ENCODE results near the gene FTH1.
"Not testable (repeated sequence)": the region's sequence is repeated elsewhere in the genome, so short reads cannot be mapped to it uniquely, and the experiment has no call there.

FTH1 gene

DNA sequence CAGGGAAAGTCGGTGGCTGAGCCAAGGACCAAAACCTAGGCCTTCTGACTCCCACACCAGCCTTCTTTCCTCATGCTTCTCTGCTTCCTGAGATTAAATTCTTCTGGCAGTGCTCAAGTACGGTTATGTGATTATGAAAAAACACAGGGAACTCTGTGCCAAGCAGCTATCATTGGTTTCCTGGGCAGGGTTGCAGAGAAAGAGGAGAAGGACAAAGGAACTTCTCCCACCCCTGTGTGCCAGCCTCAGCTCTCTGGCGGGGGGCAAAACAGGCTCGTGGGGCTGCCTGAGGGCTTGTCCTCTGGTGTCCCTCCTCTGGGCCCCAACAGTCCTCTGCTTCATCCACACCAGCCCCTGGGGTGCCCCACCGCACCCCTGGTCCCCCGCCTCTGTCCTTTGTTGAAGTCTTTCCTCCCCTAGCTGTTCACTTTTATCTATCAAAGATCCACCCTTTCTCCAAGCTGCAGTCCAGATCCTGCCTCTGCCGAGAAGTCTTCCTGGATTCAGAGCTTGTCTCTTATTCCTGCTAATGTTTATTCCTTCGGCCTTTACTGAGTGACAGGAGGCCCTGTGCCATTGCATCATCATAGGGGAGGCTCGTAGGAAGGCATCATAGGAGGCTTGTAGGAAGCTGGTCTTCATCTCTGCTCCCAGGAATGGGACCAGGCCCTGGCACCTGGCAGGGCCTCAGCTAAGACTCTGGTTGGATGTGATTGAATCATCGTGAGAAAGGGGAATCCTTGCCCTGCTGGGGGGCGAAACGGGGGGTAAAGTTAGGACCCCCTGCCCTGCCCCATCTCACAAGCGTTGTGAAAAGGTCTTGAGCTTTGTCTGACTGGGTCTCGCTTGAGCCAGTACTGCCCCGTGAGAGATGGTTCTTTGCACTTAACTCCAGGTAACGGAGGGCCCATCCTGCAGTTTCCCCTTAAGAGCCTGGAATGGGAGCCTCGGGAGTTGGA, 11.5 kb upstream of the FTH1 start:
- DNase-seq: no peak

DNA sequence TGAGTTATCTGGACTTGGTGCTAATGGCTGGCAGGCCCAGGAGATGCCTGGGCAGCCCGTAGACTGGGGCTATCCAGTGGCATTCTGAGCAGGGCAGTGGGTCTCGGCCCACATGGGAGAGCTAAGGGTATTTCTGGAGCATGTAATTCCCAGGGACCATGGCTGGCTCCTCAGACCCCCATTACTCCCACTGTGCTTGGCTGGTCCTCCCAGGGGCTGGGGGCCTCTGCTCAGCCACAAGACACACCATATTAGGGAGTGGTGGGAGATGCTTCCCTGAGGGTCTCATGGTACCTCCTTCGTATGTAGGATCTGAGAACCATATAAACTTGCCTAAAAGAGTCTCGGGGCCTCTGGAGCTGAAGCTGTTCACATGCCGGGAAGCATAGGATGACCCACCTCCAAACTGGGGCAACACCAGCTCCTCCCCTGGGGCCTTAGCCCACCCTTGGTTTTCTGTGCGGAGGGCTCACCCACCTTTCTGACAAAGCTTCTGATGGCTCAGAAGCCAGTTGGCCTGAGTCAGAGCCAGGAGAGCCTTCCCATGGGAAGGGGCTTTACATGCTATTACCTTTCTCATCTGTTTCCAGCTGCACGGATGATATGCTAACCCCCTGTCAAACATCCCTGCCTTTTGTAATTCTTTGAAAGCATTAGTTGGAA, 9.5 kb upstream of the FTH1 start:
- DNase-seq: no peak

DNA sequence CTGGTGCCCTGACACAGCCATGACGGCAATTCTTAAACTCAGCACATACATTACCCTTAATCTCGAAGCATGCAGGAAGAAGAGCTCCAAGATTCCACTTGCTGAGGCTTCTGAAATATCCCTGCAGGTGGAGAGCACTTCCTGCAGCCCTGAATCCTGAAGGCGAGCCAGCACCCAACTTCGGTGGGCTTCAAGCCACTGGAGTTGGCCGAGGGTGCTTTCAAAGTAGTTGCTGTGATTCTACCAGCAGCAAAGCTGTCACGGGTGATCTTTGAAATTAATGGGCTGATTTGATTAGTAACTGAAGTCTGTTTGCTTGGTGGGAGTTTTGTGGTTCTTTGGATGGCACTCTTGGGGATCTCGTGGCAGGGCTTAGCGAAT, 9.0 kb upstream of the FTH1 start:
- DNase-seq: no peak

DNA sequence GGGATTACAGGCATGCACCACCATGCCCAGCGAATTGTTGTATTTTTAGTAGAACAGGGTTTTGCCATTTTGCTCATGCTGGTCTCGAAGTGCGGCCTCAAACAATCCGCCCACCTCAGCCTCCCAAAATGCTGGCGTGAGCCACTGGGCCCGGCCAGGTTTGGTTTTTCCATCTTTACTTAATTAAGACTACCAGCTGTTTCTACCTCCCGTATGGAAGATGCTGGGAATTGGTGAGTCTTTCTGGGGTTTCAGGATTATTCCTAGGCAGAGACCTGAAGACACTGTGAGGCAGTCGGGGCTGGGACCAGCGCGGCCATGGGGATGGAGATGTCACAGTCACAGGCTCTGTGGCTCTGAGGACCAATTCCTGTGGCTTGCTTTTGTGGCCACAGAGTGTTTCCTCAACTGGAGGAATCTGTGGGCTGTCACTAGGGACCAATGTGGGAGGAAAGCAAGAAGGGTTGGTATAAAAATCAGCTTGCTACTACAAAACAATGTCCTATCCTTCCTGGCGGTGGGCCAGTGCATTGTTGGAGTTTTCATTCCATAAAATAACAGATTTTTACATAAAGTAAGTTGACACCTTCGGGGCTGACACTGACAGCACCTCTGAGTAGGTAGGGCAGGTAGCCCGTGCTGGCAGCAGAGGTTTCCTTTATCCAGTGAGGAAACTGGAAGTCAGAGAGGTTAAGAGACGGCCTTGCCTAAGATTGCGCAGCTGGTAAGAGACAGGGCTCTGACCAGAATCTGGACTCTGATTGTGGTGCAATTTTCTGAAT, 8.4 kb upstream of the FTH1 start:
- no peak for DNase-seq

DNA sequence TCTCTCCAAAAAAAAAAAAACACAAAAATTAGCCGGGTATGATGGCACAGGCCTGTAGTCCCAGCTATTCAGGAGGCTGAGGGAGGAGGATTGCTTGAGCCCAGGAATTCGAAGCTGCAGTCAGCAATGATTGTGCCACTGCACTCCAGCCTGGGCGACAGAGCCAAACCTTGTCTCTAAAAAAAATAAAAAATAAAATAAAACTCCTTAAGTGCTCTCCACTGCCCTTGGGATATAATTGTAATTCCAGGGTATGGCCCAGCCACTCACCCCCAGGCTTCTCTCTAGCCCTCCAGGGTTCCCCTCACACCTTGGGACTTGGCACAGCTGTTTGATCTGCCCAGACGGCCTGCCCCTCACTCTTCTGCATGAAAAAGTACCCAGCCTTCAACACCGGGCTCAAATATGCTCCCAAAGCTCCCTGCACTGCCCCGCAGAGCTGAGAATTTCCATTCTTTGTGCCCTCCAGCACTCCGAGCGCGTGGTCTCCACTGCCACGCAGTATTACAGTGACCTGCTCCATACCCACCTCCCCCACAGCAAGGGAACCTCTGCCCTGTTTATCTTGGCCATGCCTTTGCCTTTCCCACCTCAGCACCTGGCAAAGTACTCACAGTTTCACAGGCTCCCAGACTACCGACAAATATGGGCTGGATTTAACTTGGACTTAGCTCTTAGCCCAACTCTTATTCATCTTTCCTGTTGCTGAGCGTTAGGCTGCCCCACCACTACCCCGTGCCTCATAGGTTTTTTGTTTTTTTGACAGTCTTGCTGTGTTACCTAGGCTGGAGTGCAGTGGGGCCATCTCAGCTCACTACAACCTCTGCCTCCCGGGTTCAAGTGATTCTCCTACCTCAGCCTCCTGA, 7.6 kb upstream of the FTH1 start:
- DNase-seq: no peak

DNA sequence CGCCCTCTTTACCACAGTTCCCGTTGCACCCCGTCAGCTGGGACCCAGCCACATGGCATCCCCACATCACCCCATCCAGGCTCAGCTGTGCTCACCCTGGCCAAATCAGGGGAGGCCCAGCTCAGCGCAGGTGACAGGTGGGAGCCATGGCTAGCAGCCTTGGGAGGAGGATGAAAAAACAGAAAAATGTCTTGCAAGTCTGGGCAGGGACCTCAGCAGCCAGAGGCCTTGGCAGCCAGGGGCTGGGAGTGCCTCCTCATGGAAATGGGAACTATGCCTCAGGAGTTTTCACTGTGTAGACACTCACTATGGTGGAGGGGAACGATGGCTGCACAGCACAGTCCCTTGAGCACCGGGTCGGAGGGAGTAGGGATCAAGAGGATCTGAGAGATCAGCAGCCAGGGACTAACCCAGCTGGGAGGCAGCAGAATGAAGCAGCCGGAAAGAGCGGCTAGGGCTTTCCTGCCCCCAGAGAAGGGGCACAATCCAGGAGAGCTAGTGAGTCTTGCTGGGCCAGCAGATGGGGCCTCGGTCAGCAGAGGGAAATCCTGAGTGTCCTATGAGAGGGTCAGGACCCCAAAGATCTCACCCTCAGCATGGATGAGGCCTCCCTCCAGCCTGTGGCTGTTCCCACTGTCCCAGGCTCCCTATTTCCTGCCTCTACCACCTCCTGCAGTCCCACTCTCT, 6.2 kb upstream of the FTH1 start:
- DNase-seq: no peak

DNA sequence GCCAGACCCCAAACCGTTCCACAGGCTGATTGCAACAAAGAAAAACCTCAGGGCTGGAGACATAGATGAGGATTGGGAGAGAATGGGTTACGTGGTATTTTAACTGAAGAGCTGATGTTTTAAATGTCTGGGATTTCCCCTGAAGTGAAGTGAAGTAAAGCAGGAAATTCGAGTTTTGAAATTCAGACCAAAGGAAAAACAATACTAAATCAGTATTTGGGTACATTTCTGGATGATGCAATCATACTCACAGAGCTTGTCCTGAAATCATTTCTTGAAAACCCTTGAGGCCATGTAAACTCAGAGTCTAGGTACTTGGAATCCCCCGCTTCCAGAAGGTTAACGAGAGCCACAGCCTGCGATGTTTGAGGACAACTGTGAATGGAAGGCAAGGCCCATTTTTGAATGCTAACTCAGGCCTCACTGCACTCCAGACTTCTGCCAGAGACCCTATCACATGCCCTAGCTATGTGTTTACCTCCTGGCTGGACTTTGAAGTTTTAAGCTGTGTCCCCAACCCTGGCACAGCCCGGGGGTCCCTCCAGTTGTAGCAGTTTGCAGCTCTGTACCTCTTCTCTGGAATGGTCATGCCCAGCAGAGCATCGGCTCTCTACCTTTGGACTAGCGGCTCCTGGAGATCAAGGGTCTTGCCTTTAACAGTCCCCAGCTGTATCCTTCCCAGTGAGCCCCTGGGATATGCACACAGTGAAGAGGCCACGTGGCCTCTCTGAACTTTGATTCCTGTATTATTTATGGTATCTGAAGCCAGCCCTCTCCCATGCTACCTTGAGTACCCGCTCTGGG, 5.4 kb upstream of the FTH1 start:
- no peak for DNase-seq

DNA sequence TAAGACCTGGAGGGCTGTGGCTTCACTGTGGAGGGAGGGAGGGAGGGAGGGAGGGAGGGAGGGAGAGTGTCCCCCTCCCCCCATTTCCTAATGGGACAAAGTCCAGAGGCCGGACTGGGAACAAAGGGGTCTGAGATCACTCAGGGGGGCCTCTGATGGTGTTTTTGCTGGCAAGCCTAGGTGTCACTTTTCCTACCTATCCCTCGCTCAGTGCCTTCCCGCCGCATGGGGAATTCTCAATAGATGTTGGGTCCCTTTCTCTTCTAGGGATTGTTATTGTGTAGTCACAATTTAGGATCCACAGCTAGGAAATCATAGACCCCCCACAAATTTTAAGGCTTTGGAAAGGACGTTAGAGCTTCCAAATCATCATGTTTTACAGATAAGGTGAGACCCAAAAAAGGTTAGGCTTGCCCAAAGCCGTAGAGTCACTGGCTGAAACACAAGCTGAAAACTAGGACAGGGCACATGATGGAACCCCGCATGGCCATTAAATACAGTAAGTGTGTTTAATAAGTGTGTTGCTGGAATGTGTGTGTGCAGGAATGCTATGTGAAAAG, 4.8 kb upstream of the FTH1 start:
- no peak for DNase-seq

DNA sequence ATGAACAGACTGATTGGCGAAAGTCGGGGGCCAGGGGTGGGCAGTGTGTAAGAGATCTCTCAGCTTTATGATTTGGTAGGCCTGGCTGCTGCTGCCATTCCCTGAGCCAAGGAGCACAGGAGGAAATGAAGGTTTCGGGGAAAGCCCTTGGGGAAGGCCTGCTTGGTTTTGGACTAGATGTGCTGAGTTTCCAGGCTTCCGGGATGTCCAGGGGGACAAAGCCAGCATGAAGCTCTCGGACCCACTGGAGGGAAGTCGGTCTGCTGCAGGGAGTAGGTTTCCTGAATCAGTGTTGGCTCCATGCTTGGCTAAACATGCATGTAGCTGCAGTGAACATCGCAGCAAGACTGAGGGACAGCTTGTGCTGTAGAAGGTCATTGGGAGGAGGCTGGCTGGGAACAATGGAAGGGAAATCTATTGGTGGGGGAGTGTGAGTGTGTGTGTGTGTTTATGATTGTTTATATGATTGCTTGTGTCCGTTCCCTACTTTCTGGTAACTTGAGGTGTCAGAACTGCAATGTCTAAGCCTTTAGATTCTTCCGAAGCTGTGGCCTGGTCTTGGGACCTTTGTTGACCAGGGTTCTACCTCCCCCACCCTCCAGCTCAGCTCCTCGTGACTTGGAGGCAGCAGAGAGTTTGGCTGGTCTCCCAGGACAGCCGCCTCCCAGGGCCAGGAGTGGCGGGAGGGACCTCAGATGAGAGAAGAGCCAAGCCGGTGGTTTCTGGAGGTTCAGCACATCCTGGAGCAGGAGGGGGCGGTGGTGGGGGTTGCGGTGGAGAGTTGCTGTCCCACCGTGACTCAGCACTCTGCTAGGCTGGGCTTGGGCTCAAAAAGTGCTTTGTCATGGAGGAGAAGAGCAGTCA, 4.0 kb upstream of the FTH1 start:
- DNase-seq: no peak

DNA sequence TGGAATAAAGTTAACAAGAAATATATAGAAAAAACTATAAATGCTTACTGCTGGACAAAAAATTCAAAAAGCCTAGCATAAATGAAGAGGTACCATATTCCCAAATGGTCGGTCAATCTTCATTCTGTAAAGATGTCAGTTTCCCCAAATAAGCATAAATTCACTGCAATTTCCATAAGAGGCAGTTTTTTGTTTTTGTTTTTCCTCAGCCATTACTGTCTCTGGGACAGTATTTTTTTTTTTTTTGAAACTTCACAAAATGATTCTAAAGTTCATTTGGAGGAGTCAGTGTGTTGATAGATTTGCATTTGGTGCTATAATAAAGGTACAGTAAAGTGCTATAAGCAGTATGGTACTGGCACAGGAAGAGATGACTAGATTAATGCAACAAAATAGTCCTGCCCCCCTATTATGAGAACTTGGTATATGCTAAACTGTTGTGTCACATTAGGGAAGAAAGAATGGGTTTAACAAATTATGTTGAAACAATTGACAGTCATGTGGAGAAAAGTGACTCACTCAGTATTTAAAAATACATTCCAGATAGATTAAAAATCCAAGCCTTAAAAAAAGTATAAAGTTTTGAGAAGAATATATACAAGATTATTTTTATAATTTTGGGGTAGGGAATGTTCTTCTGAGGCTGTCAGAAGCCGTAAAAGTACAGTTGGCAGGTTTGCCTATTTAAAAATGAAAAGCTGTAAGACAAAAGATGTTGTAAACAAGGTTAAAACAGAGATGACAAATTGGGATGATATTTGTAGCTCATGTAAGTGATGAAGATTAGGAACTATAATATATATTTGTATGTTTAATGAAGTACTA, 2.6 kb upstream of the FTH1 start:
- DNase-seq: no peak

DNA sequence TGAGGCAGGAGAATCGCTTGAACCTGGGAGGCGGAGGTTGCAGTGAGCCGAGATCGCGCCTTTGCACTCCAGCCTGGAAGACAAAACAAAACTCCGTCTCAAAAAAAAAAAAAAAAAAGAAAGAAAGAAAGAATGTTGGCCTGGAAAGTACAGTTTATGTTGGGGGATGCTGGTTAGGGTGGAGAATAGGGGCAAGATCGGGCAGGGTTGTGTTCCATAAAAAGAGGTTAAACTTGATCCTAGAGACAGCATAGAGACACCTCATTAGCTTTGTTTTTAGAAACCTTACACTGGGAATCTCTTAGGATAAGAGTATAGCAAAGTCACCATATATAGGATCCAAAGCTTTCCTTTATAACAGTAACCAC, 1.9 kb upstream of the FTH1 start:
- no peak for DNase-seq

DNA sequence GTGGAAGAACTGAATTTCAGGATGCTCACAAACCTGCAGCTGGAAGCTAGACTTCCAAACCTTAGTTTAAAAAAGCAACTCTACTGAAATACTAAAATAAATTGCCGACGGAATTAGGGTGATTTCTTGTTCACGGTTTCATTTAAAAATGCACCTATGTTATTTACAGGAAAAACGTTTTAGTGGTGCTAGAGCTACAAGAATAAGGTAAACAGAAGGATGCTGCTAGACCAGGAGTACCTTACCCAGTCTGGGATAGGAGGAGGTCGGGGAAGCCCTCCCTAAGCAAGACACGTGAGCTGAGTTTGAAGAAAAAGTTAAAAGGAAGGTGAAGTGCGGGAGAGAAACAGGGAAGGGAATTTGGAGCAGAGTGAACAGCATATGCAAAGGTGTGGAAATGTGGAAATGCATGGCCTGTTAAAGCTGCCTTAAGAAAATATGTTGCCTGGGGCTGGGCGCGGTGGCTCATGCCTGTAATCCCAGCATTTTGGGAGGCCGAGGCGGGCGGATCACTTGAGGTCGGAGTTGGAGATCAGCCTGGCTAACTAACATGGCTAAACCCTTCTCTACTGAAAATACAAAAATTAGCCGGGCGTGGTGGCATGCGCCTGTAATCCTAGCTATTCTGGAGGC, 1.4 kb upstream of the FTH1 start:
- DNase-seq: no peak

DNA sequence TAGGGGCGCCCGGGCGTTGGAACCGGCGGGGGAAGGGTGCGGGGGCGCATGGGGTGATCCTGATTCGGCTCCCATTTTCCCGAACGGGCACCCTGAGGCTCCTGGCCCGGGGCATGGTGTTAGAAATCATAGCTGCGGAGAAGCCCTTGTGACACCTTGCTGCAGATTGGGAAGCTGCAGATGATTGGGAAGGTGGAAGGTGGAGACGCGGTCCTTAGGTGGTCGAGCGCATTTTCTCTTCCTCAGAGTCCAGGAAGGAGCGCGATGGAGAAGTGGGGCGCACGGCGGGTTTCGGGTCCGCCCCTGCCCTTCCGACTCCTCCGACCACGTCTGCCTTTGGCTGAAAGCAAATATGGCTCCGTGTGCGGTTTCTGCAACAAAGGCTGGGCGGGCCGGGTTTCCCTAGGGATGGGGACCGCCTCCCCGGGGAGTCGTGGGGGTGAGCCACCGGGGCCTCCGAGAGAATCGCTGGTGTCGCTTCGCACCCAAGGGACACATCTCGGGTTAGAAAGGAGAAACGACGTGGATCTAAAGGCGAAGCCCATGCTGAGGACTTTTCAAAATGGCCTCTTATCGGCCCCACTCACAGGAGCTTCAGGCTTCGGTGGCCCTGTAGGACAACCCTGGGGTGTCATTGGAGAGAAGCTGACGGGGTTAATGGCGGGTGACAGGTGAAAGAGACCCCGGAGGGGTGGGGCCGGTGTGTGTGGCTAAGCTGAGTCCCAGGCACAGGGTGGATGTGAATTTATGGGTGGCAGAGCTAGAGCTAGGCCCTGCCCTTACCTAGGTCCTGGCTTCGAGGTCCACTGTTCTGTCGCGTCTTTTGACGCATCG, 707 bp upstream of the FTH1 start:
- no peak for DNase-seq

DNA sequence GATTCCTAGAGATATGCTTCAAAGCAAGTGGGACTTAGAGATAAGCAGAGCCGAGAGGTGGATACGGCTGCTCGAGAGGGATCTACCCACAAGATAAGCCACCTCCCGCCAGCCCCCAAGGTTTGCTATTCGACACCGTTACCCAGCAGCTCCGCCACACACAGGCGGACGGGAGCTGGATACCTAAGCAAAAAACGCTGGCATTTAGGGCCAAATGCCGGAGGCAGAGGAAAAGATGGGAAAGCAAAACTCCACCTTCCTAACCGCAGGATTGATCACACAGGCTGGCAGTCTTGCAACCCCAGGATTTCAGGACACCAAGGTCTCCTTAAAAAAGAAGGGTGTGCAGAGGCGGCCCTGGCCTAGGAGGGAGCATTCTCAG, 709 bp downstream of the FTH1 start:
- DNase-seq: no peak

DNA sequence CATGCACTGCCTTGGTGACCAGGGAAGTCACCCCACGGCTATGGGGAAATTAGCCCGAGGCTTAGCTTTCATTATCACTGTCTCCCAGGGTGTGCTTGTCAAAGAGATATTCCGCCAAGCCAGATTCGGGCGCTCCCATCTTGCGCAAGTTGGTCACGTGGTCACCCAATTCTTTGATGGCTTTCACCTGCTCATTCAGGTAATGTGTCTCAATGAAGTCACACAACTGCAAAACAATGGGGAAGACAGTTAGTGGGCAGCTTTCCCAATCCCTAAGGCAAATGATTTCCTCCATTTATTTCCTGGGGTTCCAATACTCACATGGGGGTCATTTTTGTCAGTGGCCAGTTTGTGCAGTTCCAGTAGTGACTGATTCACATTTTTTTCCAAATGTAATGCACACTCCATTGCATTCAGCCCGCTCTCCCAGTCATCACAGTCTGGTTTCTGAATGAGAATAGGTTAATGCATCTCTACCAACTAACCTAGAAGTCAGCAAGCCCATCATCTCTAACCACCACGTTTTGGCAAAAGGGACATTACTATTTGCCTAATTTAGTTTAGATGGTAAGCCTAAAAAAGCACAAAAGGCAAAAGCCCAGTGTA, 2.7 kb downstream of the FTH1 start:
- not testable (repeated sequence) for DNase-seq

DNA sequence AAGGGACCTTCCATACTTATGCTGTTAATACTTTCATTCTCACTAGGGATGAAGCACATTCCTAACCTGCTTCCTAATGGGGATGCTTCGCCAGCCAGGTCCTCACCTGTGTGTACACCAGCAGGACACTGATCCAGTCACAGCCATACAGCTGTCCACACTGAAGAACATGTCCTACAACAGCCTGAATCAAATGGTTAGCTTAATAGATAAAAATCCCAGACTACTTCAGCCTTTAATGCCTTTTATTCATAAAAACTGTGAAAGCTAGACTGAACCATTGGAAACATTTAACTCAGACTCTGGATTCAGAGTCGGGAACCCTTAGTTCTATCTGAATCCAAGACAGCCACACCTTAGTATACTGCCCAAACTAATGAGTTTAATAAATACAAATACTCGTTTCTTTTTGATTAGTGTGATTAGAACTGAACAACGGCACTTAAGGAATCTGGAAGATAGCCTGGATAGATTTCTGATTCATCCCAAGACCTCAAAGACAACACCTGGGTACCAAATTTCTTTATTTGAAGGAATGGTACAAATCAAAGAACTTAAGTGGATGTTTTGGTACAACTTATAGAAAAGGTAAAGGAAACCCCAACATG, 3.3 kb downstream of the FTH1 start:
- DNase-seq: no peak
